GM19238 (cell line): ENCODE data around the gene NUDT5.
A peak's percentile ranks its signal among the peaks of the same experiment; 100 is the strongest.

ENCODE experiments used
- DNase-seq: peaks from one replicate; pipeline ENCODE4 v3.0.0; 2011; ENCODE audit warnings: low spot score; ENCODE audit not compliant: insufficient read length

NUDT5 gene

DNA sequence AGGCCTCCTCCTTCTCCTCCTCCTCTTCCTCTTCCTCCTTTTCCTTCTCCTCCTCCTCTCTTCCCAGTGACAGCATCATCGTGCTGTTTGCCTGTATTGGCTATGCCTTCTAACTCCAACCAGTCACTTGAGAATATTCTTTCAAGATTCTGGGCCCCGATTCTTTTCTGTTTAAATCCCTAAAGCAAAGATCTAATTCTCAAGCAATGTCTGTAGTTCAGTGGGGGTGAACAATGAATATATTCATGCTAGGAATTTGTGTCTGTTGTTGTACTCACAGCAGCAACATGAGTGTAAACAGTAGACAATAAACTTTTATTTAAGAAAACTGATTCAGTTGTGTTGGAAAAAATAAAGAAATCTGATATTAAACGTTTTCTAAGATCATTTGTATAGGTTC lies 30.7 kb downstream of the NUDT5 start:
- DNase-seq: no peak

- no peak for DNase-seq
These were observed 31.6 kb downstream of the NUDT5 start for GRCh38 chr10:12164085-12164484.

DNA sequence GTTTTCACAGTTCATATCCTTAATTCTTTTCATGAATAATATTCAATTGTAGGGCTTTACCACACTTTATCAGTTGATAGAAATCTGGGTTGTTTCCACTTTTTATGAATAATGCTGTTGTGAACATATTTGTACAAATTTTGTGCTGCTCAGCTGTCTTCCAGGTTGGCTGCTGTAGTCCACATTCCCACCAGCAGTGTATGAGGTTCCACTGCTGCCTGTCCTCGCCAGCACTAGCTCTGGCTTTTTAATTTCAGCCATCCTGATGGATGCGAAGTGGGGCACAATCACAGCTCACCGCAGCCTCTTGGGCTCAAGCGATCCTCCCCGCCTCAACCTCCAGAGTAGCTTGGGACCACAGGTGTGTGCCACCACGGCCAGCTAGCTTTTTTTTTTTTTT lies 32.8 kb downstream of the NUDT5 start:
- DNase-seq: no peak

- no peak for DNase-seq
These were observed 35.0 kb downstream of the NUDT5 start for GRCh38 chr10:12160664-12161063.

DNA sequence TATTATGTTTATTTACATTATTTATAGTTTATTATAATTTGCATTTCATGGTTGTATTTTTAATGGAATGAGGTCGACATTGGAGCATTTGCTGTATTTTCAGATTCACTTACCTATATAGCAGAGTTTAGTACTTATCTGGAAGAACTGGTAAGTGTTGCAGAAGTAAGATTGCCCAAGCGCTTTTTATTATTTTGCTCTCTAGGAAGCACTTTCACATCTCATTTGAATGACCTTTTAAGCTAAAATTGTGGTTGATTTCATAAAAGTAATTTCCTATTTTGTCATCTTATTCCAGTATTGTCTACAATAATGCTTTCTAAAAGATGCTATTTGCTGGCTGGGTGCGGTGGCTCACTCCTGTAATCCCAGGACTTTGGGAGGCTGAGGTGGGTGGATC lies 37.6 kb downstream of the NUDT5 start:
- no peak for DNase-seq

DNA sequence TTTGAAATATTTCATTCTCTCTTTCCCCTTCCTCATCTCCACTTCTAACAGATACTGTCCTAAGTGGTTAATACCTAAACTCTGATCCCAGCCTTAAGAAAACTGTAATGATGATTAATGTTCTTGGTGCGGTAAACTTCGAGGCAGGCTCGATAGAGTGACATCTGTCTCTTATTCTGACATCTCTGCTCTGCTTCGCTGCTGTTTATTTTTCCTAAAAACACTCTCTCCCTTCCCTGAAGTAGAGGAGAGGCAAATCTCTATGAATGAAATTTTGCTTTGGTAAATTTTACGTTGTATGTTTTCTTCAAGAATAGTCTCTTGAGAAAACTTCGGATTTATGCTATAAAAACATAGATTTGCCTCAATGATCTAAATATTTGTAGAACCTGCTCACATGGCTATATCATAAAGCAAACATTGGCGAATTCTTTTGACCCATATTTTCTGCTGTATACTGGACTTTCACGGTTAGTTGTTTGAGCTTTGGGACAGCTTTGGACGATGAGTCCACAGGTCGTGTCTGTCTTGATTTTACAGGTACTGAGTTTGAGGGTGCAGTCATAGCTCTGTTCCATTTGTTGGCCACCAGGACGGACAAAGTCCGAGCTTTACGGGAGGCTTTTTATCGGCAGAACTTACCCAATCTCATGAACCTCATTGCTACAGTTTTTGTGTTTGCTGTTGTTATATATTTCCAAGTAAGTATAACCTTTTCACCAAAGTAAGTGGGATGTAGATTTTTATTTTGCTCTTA lies 39.1 kb downstream of the NUDT5 start:
- no peak for DNase-seq

GRCh38 chr10:12154516-12154915 lies 41.2 kb downstream of the NUDT5 start:
- DNase-seq: no peak

DNA sequence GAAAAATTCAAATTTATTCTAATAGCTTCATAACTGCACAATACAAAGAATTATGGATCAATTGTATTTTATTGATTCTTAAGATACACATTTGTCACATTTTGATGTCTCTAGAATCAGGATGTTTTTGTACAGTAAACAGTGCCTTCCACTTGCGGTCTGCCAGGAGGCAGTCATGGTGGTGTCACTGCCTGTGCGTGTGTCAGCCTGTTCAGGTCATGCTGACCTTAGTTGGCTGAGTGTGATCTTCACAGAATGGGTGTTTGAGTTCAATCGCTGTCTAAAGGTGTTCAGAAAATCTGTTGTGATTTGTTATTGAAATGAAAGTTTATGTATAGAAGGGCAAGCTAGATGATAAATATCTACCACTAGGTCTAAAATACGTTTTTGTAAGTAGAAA lies 45.5 kb downstream of the NUDT5 start:
- no peak for DNase-seq

DNA sequence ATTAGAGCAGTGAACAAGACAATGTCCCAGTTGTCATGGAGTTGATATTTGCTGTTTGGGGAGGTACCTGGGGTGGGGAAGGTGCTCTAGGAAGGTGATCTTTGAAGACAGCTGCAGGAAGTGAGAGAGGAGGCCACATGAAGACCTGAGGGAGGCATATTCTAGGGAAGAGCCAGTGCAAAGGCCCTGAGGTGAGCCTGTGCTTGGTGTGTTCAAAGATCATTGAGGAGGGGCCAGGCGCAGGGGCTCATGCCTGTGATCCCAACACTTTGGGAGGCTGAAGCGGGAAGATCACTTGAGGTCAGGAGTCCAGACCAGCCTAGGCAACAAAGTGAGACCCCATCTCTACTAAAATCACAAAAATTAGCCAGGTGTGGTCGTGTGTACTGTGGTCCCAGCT lies 51.2 kb downstream of the NUDT5 start:
- no peak for DNase-seq

- DNase-seq: no peak
These were observed 55.7 kb downstream of the NUDT5 start for GRCh38 chr10:12140038-12140437.

DNA sequence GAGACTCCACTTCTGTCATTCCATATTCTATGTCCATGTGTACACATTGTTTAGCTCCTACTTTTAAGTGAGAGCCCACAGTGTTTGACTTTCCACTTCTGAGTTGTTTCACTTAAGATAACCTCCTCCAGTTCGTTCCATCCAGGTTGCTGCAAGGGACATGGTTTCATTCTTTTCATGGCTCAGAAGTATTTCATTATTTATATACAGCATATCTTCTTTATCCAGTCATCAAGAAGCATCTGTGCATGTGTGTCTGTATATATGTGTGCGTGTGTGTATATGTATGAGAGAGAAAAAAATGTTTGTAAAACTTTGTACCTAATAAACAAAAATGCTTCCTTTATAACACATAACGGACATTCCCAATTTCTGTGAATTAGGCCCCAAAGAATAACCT lies 60.1 kb downstream of the NUDT5 start:
- DNase-seq: no peak

DNA sequence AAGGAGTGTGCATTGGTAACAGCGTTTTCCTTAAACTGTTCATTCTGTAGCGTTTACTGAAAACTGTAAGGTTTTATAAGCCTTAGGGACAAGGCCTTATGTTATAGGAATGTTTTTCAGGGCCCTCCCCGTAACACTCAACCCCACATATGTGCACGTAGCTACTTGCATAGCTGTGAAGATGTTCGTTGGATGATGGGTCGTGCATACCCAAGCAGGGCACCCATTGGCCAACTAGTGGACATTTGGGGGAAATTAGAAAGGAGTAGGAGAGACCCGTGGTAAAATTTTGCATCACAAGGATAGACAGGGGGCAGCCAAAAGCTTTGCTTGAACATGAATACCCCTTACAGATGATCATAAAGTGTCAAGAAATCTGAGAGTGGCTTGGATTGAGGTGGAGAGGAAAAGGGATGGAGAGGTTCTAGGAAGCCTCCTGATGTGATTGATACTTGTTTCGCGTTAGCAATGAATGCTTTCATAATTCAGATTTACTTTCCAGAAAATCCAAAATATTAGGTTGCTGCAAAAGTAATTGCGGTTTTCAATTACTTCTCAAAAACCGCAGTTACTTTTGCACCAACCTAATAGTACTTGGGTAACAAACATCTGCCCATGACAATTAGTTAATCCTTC lies 65.3 kb downstream of the NUDT5 start:
- DNase-seq: peak; percentile 37

- DNase-seq: peak; percentile 99
These were observed 66.2 kb downstream of the NUDT5 start, which contains the start of gene SEC61A2 for GRCh38 chr10:12129222-12130111. SEC61A2 (plus strand) TSS chr10:12129677; CDS start chr10:12129788, 111 bp downstream.

DNA sequence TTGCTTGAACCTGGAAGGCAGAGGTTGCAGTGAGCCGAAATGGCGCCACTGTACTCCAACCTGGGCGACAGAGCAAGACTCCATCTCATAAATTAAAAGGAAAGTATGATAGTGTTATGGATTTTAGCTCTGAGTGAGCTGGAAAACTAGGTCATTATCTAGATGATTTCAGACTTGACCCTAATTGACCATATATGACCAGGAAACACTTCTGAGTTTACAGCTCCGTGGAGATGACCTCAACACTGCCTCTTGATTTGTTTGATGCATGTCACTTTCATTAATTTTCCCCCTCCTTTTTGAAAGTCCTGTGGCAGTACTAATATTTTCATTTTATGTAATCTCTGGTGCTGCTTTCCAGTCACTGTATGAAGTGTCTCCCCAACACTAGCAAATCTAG lies 74.0 kb downstream of the NUDT5 start:
- no peak for DNase-seq
